K562 (cell line): Measurements from ENCODE around the gene WBP1. TPM values are rescaled to one million over a fixed set of nuclear protein-coding genes. Genes with fewer than 3 reads are reported as not detected.
A peak's percentile ranks its signal among the peaks of the same experiment; 100 is the strongest.
"Not testable (repeated sequence)": the region's sequence is repeated elsewhere in the genome, so short reads cannot be mapped to it uniquely, and the experiment has no call there.

Source experiments
- ATAC-seq: fragments of 200-7000 bp; cut with Tn5 transposase; 3 replicates; pipeline ENCODE4 v1.9.1; 2020; ENCODE audit warnings: moderate library complexity
- BruUV-seq: library from RNA; stranded (reverse); fragments of 400-500 nt; replicated peaks from 2 replicates; lab custom pipeline; 2021; lab: Mats Ljungman, UMichigan
- CTCF ChIA-PET: fragments of 300-600 bp; formaldehyde crosslinking; extraction: SDS; loops from one replicate; lab custom pipeline; 2021; ENCODE audit warnings: low intra/inter-chr PET ratio; lab: Yijun Ruan, JAX
- POLR2A ChIA-PET: fragments of 300-600, 350-650 bp; sonication (Branson Sonifier 250); formaldehyde crosslinking; extraction: SDS; loops from one replicate; lab custom pipeline; 2021; ENCODE audit warnings: antibody characterized with exemption, inconsistent platforms; lab: Yijun Ruan, JAX
- DNase-seq, 4 experiments: peaks; one replicate each; pipeline versions ENCODE4 v3.0.0 to v3.0.0-alpha.2; 2011 to 2018; ENCODE audit warnings: low spot score in 3 of 4, mixed read lengths in 3 of 4; ENCODE audit errors: extremely low read depth in 1 of 4
- FAIRE-seq: peaks from 2 replicates; lab custom pipeline; 2011; peaks lifted over from hg19 to GRCh38; lab: Jason Lieb, UNC
- H2AFZ ChIP-seq: 2 replicates; pipeline ENCODE4 v1.6.0; 2011; ENCODE audit warnings: low read depth, low read length, control low read depth, inconsistent platforms
- H3K27ac ChIP-seq: fragments of 200-600 bp; 3 replicates; pipeline ENCODE4 v1.8.0; 2011; ENCODE audit warnings: low read depth, mild to moderate bottlenecking, control low read depth, inconsistent platforms, low read length, moderate library complexity, mixed read lengths; ENCODE audit errors: extremely low read depth
- H3K27me3 ChIP-seq, 2 experiments: fragments of 300-600 bp in 1 of 2; 2 replicates in 1 of 2; 3 replicates in 1 of 2; pipeline versions ENCODE4 v1.6.0 to v1.8.0; 2011; ENCODE audit warnings: inconsistent platforms in 2 of 2, low read length in 2 of 2, mild to moderate bottlenecking in 1 of 2, mixed read lengths in 1 of 2, moderate library complexity in 1 of 2; ENCODE audit not compliant: control insufficient read depth in 2 of 2, insufficient read depth in 2 of 2
- H3K36me3 ChIP-seq: fragments of 300-600 bp; 3 replicates; pipeline ENCODE4 v1.8.0; 2011; ENCODE audit warnings: mild to moderate bottlenecking, low read length, inconsistent platforms; ENCODE audit not compliant: control insufficient read depth, insufficient read depth
- H3K4me1 ChIP-seq, 2 experiments: fragments of 200-600 bp in 1 of 2; replicated peaks in 1 of 2; 2 replicates in 1 of 2; 3 replicates in 1 of 2; pipeline versions ENCODE4 v1.5.1 to v1.8.0; 2011; ENCODE audit warnings: inconsistent platforms in 2 of 2, low read length in 2 of 2, mild to moderate bottlenecking in 1 of 2, mixed read lengths in 1 of 2, moderate library complexity in 1 of 2; ENCODE audit not compliant: control insufficient read depth in 2 of 2, insufficient read depth in 2 of 2
- H3K4me2 ChIP-seq: 2 replicates; pipeline ENCODE4 v1.6.1; 2011; ENCODE audit warnings: low read length, control low read depth, inconsistent platforms, mixed read lengths; ENCODE audit not compliant: insufficient read depth
- H3K4me3 ChIP-seq: fragments of 200-600 bp; sonication (generic), shearing (Covaris generic); 2 replicates; pipeline ENCODE4 v1.5.1; 2016; ENCODE audit warnings: control low read depth, inconsistent platforms
- H3K79me2 ChIP-seq: fragments of 200-600 bp; 3 replicates; pipeline ENCODE4 v1.8.0; 2011; ENCODE audit warnings: low read length, inconsistent platforms; ENCODE audit not compliant: control insufficient read depth, insufficient read depth
- H3K9ac ChIP-seq, 2 experiments: 2 replicates each; pipeline versions ENCODE4 v1.6.0 to v1.6.1; 2011; ENCODE audit warnings: low read depth in 2 of 2, low read length in 2 of 2, control low read depth in 1 of 2, inconsistent platforms in 1 of 2, mild to moderate bottlenecking in 1 of 2, mixed read lengths in 1 of 2; ENCODE audit not compliant: insufficient read depth in 1 of 2
- H3K9me1 ChIP-seq: one replicate; pipeline ENCODE4 v1.6.0; 2011; ENCODE audit warnings: inconsistent platforms, mild to moderate bottlenecking, low read length, moderate library complexity; ENCODE audit not compliant: control insufficient read depth, insufficient read depth
- H3K9me3 ChIP-seq: replicated peaks from 2 replicates; pipeline ENCODE4 v1.5.1; 2011; ENCODE audit warnings: low read depth, low read length, inconsistent platforms; ENCODE audit not compliant: control insufficient read depth, insufficient read depth
- H4K20me1 ChIP-seq: replicated peaks from 2 replicates; pipeline ENCODE4 v1.6.1; 2011; ENCODE audit warnings: low read length, inconsistent platforms, mixed read lengths; ENCODE audit not compliant: control insufficient read depth, insufficient read depth
- CTBP1 ChIP-seq: fragments of 450-650 bp; IDR thresholded peaks from 2 replicates; pipeline ENCODE4 v1.6.1; 2016; ENCODE audit warnings: borderline replicate concordance
- RHOXF2B ChIP-seq: fragments of 250-450 bp; sonication (Bioruptor Pico); conservative IDR thresholded peaks from 2 replicates; pipeline ENCODE4 v1.5.1; 2021
- SRSF7 ChIP-seq: fragments of 200-400 bp; formaldehyde crosslinking; optimal IDR thresholded peaks from 2 replicates; pipeline ENCODE3; 2017; ENCODE audit warnings: mild to moderate bottlenecking, low read depth, low read length
- WGBS: fragments of 100-300 bp; shearing (Covaris generic); methylation state at CpG from one replicate; pipeline ENCODE4 v1.1.6; 2016; ENCODE audit warnings: low coverage, mixed read lengths; ENCODE audit not compliant: insufficient coverage; ENCODE audit errors: missing lambda C conversion rate; 5-methylcytosine and 5-hydroxymethylcytosine counted together
- in situ Hi-C: fragments of 300-500 bp; cut with MboI; formaldehyde crosslinking; loops from 4 replicates; pipeline ENCODE4 v1.15.0; 2018; ENCODE audit warnings: inconsistent platforms, mixed read lengths
- intact Hi-C: fragments of 100-400 bp; cut with micrococcal nuclease; formaldehyde crosslinking; loops from 2 replicates; pipeline ENCODE4 v1.14.2; 2022
- polyA plus RNA-seq, 8 experiments: library from polyadenylated mRNA; depleted of rRNA in 4 of 8; stranded (reverse) in 5 of 8; unstranded in 3 of 8; fragments of >200 nt; fragmentation: Nextera tagmentation in 2 of 8; fragmentation: Illumina TruSeq in 1 of 8; extraction: Ambion mirVana in 2 of 8; extraction: Trizol in 1 of 8; gene quantifications; 2 replicates each; pipeline versions ENCODE4 v1.2.1 to v1.2.3, GENCODE V29; 2011 to 2014; ENCODE audit warnings: inconsistent platforms in 1 of 8, missing spikeins in 1 of 8
- total RNA-seq, 7 experiments: library from RNA; depleted of rRNA in 6 of 7; stranded (reverse); fragments of >200 nt in 6 of 7; fragmentation: Illumina TruSeq in 2 of 7; extraction: Trizol in 2 of 7; gene quantifications; 2 replicates each; pipeline versions ENCODE4 v1.2.1 to v1.2.3, GENCODE V29; 2011 to 2021; ENCODE audit warnings: low replicate concordance in 1 of 7
- TF ChIP-seq, protein P1 (sequence below): sonication (generic); formaldehyde crosslinking; IDR thresholded peaks from 2 replicates; pipeline ENCODE4 v1.8.1; 2023; ENCODE audit warnings: mild to moderate bottlenecking, missing genetic modification reagents

WBP1 gene
- total and polyA plus RNA-seq, 9 of the 15 experiments (the other 6 are each of a cell fraction or from before 2014, with no cell fraction given): 1.9 to 27.7 (median 14.2) TPM

DNA sequence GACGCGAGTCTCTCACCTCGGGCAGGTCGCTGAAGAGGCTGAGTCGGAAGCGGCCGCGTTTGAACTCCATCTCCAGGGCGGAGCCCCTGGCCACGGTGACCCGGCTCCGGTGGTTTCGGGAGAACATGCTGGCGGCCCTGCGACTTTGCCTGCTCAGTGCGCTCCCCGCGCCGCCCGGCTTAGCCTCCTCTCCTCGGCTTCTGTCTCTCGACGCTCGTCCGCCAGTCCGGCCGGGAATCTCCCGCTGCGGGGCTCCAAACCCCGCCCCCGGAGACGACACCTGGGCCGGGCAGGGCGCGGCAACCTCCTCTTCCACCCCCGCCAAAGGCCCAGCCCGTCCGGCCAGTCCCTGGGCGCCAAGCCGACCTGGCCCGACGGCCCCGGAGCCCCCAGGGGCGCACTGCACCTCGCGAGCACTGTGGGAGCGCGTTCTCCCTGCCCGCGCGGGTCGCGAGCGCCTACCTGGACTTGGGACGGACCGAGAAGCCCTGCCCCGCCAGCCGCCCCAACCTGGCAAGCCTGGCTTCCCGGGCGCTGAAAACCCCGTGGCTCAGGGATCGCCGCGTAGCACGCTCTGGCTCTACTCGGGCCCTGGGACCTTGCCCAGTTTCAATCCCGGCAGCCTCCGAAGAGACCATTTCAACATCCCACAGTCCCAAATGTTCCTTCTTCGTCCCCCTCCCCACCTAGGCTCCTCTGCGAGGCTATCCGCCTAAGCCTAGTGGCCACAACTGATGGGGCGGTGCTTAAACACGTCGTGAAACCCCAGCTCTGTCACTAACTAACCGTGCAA lies 16.4 kb upstream of the WBP1 start, which contains the start of gene RTKN:
Gene RTKN, minus strand, starts transcription at position 248 of the 793 bp plus-strand sequence. Its CDS starts 121 bp downstream, at position 127.
- no peaks in the 10 kb centered on the region for H4K20me1 ChIP-seq
- peak within 1 kb of the TSS; percentile 41; the same call in 1 of the 2 replicates for H3K4me3 ChIP-seq
- TF ChIP-seq CTBP1: no peak
- TF ChIP-seq, protein P1, sequence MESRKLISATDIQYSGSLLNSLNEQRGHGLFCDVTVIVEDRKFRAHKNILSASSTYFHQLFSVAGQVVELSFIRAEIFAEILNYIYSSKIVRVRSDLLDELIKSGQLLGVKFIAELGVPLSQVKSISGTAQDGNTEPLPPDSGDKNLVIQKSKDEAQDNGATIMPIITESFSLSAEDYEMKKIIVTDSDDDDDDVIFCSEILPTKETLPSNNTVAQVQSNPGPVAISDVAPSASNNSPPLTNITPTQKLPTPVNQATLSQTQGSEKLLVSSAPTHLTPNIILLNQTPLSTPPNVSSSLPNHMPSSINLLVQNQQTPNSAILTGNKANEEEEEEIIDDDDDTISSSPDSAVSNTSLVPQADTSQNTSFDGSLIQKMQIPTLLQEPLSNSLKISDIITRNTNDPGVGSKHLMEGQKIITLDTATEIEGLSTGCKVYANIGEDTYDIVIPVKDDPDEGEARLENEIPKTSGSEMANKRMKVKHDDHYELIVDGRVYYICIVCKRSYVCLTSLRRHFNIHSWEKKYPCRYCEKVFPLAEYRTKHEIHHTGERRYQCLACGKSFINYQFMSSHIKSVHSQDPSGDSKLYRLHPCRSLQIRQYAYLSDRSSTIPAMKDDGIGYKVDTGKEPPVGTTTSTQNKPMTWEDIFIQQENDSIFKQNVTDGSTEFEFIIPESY: peak; percentile 31; the same call in 1 of the 2 replicates
- peak; percentile 29 for TF ChIP-seq SRSF7
- no peak for TF ChIP-seq RHOXF2B (CRISPR knock-in tag)
- H3K79me2 ChIP-seq: no peaks in the 10 kb centered on the region
- POLR2A ChIA-PET: no interaction called here
- peak within 1 kb of the TSS; percentile 98 for H2AFZ ChIP-seq
- no peak for DNase-seq
- CTCF ChIA-PET: no interaction called here
- H3K9me1 ChIP-seq: no peaks in the 10 kb centered on the region
- H3K27ac ChIP-seq: peak within 1 kb of the TSS; percentile 71
- H3K36me3 ChIP-seq: no peaks in the 10 kb centered on the region
- no TSS peak for BruUV-seq
- no peak for ATAC-seq
- intact Hi-C loops (no loop called here), in situ Hi-C loops (no loop called here)
- peaks cover 22 to 36% of the 10 kb centered on the region in 2 experiments; a peak in 4 of 5 replicates for H3K4me1 ChIP-seq
- no peak for FAIRE-seq
- H3K9ac ChIP-seq: peak within 1 kb of the TSS; percentile 65 to 94
- H3K27me3 ChIP-seq: no peaks in the 10 kb centered on the region
- peak within 1 kb of the TSS; percentile 87 for H3K4me2 ChIP-seq
- H3K9me3 ChIP-seq: no peaks in the 10 kb centered on the region
- WGBS: 91% methylated on average over 40 of the region's 75 CpGs

DNA sequence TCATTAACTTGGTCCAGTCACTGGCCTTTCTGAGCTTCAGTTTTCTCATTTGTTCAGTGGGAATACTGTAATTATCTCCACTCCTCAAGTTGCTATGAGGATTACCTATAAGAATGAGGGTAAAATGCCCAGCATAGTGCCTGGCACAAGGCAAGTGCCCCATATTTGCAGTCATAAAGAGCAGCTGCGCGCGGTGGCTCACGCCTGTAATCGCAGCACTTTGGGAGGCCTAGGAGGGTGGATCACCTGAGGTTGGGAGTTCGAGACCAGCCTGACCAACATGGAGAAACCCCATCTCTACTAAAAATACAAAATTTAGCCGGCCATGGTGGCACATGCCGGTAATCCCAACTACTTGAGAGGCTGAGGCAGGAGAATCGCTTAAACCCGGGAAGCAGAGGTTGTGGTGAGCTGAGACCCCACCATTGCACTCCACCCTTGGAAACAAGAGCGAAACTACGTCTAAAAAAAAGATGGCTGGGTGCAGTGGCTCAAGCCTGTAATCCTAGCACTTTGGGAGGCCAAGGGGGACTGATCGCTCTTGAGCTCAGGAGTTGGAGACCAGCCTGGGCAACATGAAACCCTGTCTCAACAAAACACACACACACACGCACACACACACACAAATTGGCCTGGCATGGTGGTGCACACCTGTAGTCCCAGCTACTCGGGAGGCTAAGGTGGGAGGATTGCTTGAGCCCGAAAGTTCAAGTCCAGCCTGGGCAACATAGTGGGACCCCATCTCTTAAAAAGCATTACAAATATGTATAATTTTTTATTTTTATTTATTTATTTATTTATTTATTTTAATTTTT lies 15.5 kb upstream of the WBP1 start:
- intact Hi-C loops, H4K20me1 ChIP-seq, FAIRE-seq, H3K79me2 ChIP-seq, H3K9me3 ChIP-seq, H3K9ac ChIP-seq, DNase-seq, CTCF ChIA-PET, H3K9me1 ChIP-seq, H2AFZ ChIP-seq, H3K36me3 ChIP-seq, H3K4me2 ChIP-seq, BruUV-seq, in situ Hi-C loops, H3K4me3 ChIP-seq, H3K27me3 ChIP-seq, POLR2A ChIA-PET, ATAC-seq, H3K27ac ChIP-seq: not testable (repeated sequence)
- H3K4me1 ChIP-seq: peaks cover 22 to 36% of the 10 kb centered on the region in 2 experiments; a peak in 4 of 5 replicates
- 84% methylated on average over 16 of the region's 16 CpGs for WGBS
